Activated CD4-positive, alpha-beta T cell treated with anti-CD3 and anti-CD28 coated beads, Interleukin-2, amount 10 ng/mL, durations not matched to agents 7 days and 5 days (primary cell): ENCODE data around the gene MPP4. TPM values are rescaled to one million over a fixed set of nuclear protein-coding genes. Genes with fewer than 3 reads are reported as not detected.

Experiments used
- CTCF ChIA-PET: fragments of 350-600 bp; sonication (Branson Sonifier 250); formaldehyde crosslinking; loops from one replicate; lab custom pipeline; 2021; ENCODE audit warnings: antibody characterized with exemption; lab: Charles Lee
- POLR2A ChIA-PET: fragments of 350-600 bp; sonication (Branson Sonifier 250); formaldehyde crosslinking; loops from one replicate; lab custom pipeline; 2021; ENCODE audit warnings: antibody characterized with exemption; lab: Charles Lee
- DNase-seq: peaks from one replicate; pipeline ENCODE4 v3.0.0-alpha.2; 2020
- H3K27ac Mint-ChIP-seq: one replicate; pipeline ENCODE4 v1.8.0; 2021; ENCODE audit warnings: mild to moderate bottlenecking, moderate library complexity, mixed read lengths
- H3K27me3 Mint-ChIP-seq: one replicate; pipeline ENCODE4 v1.8.0; 2021; ENCODE audit warnings: mixed read lengths
- H3K36me3 Mint-ChIP-seq: one replicate; pipeline ENCODE4 v1.8.0; 2021; ENCODE audit warnings: low read depth, mixed read lengths
- H3K4me1 Mint-ChIP-seq: one replicate; pipeline ENCODE4 v1.8.0; 2021; ENCODE audit warnings: mixed read lengths
- H3K4me3 Mint-ChIP-seq: one replicate; pipeline ENCODE4 v1.8.0; 2021; ENCODE audit warnings: mild to moderate bottlenecking, moderate library complexity, mixed read lengths
- H3K9me3 Mint-ChIP-seq: one replicate; pipeline ENCODE4 v1.8.0; 2021; ENCODE audit warnings: mixed read lengths
- total RNA-seq, 2 experiments: library from RNA; stranded (reverse); gene quantifications; one replicate each; pipeline ENCODE4 v1.2.3, GENCODE V29; 2021

MPP4 gene
- total RNA-seq, 2 experiments from 2014 or later: not detected

GRCh38 chr2:201668402-201668910 lies 30.0 kb downstream of the MPP4 start:
- CTCF ChIA-PET: no interaction called here
- no peak for DNase-seq
- POLR2A ChIA-PET: no interaction called here

GRCh38 chr2:201664334-201664733 lies 34.1 kb downstream of the MPP4 start:
- no peaks in the 10 kb centered on the region for H3K4me1 Mint-ChIP-seq
- no peak overlapping the region for H3K4me3 Mint-ChIP-seq
- no peaks in the 10 kb centered on the region for H3K9me3 Mint-ChIP-seq
- H3K27me3 Mint-ChIP-seq: peaks cover 2% of the 10 kb centered on the region
- no peak for DNase-seq
- ChIA-PET POLR2A (no interaction called here), CTCF (no interaction called here)
- H3K36me3 Mint-ChIP-seq: no peaks in the 10 kb centered on the region
- H3K27ac Mint-ChIP-seq: no peak overlapping the region

More at GRCh38 chr2:201668402-201668910, 30.0 kb downstream of the MPP4 start:
- no peak overlapping the region for H3K4me3 Mint-ChIP-seq
- H3K9me3 Mint-ChIP-seq: no peaks in the 10 kb centered on the region
- no peak overlapping the region for H3K27ac Mint-ChIP-seq
- H3K4me1 Mint-ChIP-seq: no peaks in the 10 kb centered on the region
- no peaks in the 10 kb centered on the region for H3K36me3 Mint-ChIP-seq
- peaks cover 16% of the 10 kb centered on the region for H3K27me3 Mint-ChIP-seq

GRCh38 chr2:201661366-201661765 lies 37.1 kb downstream of the MPP4 start:
- ChIA-PET CTCF (no interaction called here), POLR2A (no interaction called here)
- Mint-ChIP-seq H3K4me3 (no peak overlapping the region), H3K4me1 (no peaks in the 10 kb centered on the region), H3K27me3 (peaks cover 8% of the 10 kb centered on the region), H3K27ac (no peak overlapping the region), H3K9me3 (no peaks in the 10 kb centered on the region), H3K36me3 (no peaks in the 10 kb centered on the region)
- DNase-seq: no peak

GRCh38 chr2:201660293-201660895 lies 38.0 kb downstream of the MPP4 start:
- ChIA-PET CTCF (no interaction called here), POLR2A (no interaction called here)
- Mint-ChIP-seq H3K27ac (no peak overlapping the region), H3K36me3 (no peaks in the 10 kb centered on the region), H3K9me3 (no peaks in the 10 kb centered on the region), H3K27me3 (peaks cover 8% of the 10 kb centered on the region), H3K4me3 (no peak overlapping the region), H3K4me1 (no peaks in the 10 kb centered on the region)
- no peak for DNase-seq

- CTCF ChIA-PET: interaction anchor here (0.6 kb wide), 1 partner anchor 555 kb away, joined by 3 read pairs; no protein-coding TSS in a partner anchor
- peaks cover 4% of the 10 kb centered on the region for H3K4me1 Mint-ChIP-seq
- POLR2A ChIA-PET: no interaction called here
- no peak overlapping the region for H3K27ac Mint-ChIP-seq
- H3K27me3 Mint-ChIP-seq: peaks cover 6% of the 10 kb centered on the region
- DNase-seq: no peak
- no peak overlapping the region for H3K4me3 Mint-ChIP-seq
- H3K9me3 Mint-ChIP-seq: no peaks in the 10 kb centered on the region
- no peaks in the 10 kb centered on the region for H3K36me3 Mint-ChIP-seq
These were observed 41.7 kb downstream of the MPP4 start for GRCh38 chr2:201656740-201657139.

GRCh38 chr2:201656102-201656501 lies 42.3 kb downstream of the MPP4 start:
- peaks cover 4% of the 10 kb centered on the region for H3K4me1 Mint-ChIP-seq
- H3K27ac Mint-ChIP-seq: no peak overlapping the region
- H3K36me3 Mint-ChIP-seq: no peaks in the 10 kb centered on the region
- DNase-seq: no peak
- H3K27me3 Mint-ChIP-seq: peaks cover 6% of the 10 kb centered on the region
- ChIA-PET CTCF (no interaction called here), POLR2A (no interaction called here)
- H3K9me3 Mint-ChIP-seq: no peaks in the 10 kb centered on the region
- H3K4me3 Mint-ChIP-seq: no peak overlapping the region

GRCh38 chr2:201654616-201655384 lies 43.6 kb downstream of the MPP4 start:
- Mint-ChIP-seq H3K4me1 (peaks cover 4% of the 10 kb centered on the region), H3K36me3 (no peaks in the 10 kb centered on the region), H3K27ac (no peak overlapping the region), H3K27me3 (peaks cover 8% of the 10 kb centered on the region), H3K9me3 (no peaks in the 10 kb centered on the region), H3K4me3 (no peak overlapping the region)
- CTCF ChIA-PET: interaction anchor here (0.9 kb wide), 1 partner anchor 22 kb away, joined by 4 read pairs; no protein-coding TSS in a partner anchor
- POLR2A ChIA-PET: no interaction called here
- no peak for DNase-seq

GRCh38 chr2:201653221-201653620 lies 45.2 kb downstream of the MPP4 start:
- ChIA-PET CTCF (interaction anchor here (1.1 kb wide), 1 partner anchor 10 kb away, joined by 3 read pairs; the partner anchor contains the start of gene TMEM237), POLR2A (no interaction called here)
- no peak for DNase-seq
- no peak overlapping the region for H3K27ac Mint-ChIP-seq
- H3K36me3 Mint-ChIP-seq: no peaks in the 10 kb centered on the region
- peaks cover 4% of the 10 kb centered on the region for H3K4me1 Mint-ChIP-seq
- no peak overlapping the region for H3K4me3 Mint-ChIP-seq
- no peaks in the 10 kb centered on the region for H3K9me3 Mint-ChIP-seq
- H3K27me3 Mint-ChIP-seq: peaks cover 9% of the 10 kb centered on the region

GRCh38 chr2:201649442-201649841 lies 49.0 kb downstream of the MPP4 start:
- ChIA-PET CTCF (no interaction called here), POLR2A (no interaction called here)
- Mint-ChIP-seq H3K4me3 (no peak overlapping the region), H3K36me3 (no peaks in the 10 kb centered on the region), H3K4me1 (peaks cover 4% of the 10 kb centered on the region), H3K27me3 (peaks cover 6% of the 10 kb centered on the region), H3K27ac (no peak overlapping the region), H3K9me3 (no peaks in the 10 kb centered on the region)
- DNase-seq: no peak

GRCh38 chr2:201647431-201647830 lies 51.0 kb downstream of the MPP4 start:
- Mint-ChIP-seq H3K36me3 (no peaks in the 10 kb centered on the region), H3K9me3 (no peaks in the 10 kb centered on the region), H3K27me3 (peaks cover 8% of the 10 kb centered on the region), H3K27ac (no peak overlapping the region), H3K4me1 (peaks cover 12% of the 10 kb centered on the region), H3K4me3 (no peak overlapping the region)
- POLR2A ChIA-PET: no interaction called here
- DNase-seq: no peak
- CTCF ChIA-PET: interaction anchor here (1.7 kb wide), 1 partner anchor 42 kb away, joined by 3 read pairs; no protein-coding TSS in a partner anchor

- DNase-seq: no peak
- ChIA-PET CTCF (interaction anchor here (1.6 kb wide), 1 partner anchor 9 kb away, joined by 3 read pairs; no protein-coding TSS in a partner anchor), POLR2A (no interaction called here)
- H3K36me3 Mint-ChIP-seq: no peaks in the 10 kb centered on the region
- H3K27me3 Mint-ChIP-seq: peaks cover 2% of the 10 kb centered on the region
- H3K27ac Mint-ChIP-seq: no peak overlapping the region
- H3K4me3 Mint-ChIP-seq: peak overlapping the region; percentile 82
- peaks cover 24% of the 10 kb centered on the region for H3K4me1 Mint-ChIP-seq
- H3K9me3 Mint-ChIP-seq: no peaks in the 10 kb centered on the region
These were observed 54.4 kb downstream of the MPP4 start for GRCh38 chr2:201644001-201644400.

- Mint-ChIP-seq H3K36me3 (peaks cover 3% of the 10 kb centered on the region), H3K4me1 (peaks cover 24% of the 10 kb centered on the region), H3K27ac (peak within 1 kb of the TSS; percentile 94), H3K9me3 (no peaks in the 10 kb centered on the region), H3K27me3 (peaks cover 2% of the 10 kb centered on the region), H3K4me3 (peak within 1 kb of the TSS; percentile 82)
- DNase-seq: no peak
- CTCF ChIA-PET: interaction anchor here (1.6 kb wide), 1 partner anchor 10 kb away, joined by 3 read pairs; no protein-coding TSS in a partner anchor
- POLR2A ChIA-PET: interaction anchor here (0.5 to 0.6 kb wide), 2 partner anchors 205 to 384 kb away, joined by 3 read pairs; no protein-coding TSS in a partner anchor
These were observed 55.1 kb downstream of the MPP4 start, which contains the start of gene TMEM237 for GRCh38 chr2:201643216-201643890. TSS of gene TMEM237 (minus strand) at chr2:201643503. CDS start at chr2:201643400, 103 bp downstream.
